ENCODE data around the gene MADD.

MADD gene

GRCh38 chr11:47342036-47342803 lies 72.3 kb downstream of the MADD start:
- no peak for DNase-seq

- no peak for DNase-seq
Measured at GRCh38 chr11:47342854-47343253, 72.9 kb downstream of the MADD start.

GRCh38 chr11:47345890-47346563 lies 76.1 kb downstream of the MADD start:
- DNase-seq = no peak

- no peak for DNase-seq
Measured at GRCh38 chr11:47347137-47347536, 77.2 kb downstream of the MADD start.

- DNase-seq = no peak
Measured at GRCh38 chr11:47348131-47348802, 78.3 kb downstream of the MADD start.

GRCh38 chr11:47348859-47349258 lies 78.9 kb downstream of the MADD start:
- peak; percentile 58 for DNase-seq

- no peak for DNase-seq
Measured at GRCh38 chr11:47349521-47350095, 79.7 kb downstream of the MADD start.

- DNase-seq = no peak
Measured at GRCh38 chr11:47350315-47350714, 80.4 kb downstream of the MADD start.

- no peak for DNase-seq
Measured at GRCh38 chr11:47351156-47352126, 81.5 kb downstream of the MADD start.

- no peak for DNase-seq
Measured at GRCh38 chr11:47352556-47352955, 82.6 kb downstream of the MADD start, which contains the start of gene MYBPC3. Gene MYBPC3, minus strand, starts transcription at chr11:47352702. Its CDS starts 55 bp downstream, at chr11:47352647.

GRCh38 chr11:47353978-47354774 lies 84.2 kb downstream of the MADD start:
- no peak for DNase-seq

- DNase-seq = no peak
Measured at GRCh38 chr11:47354913-47355282, 85.0 kb downstream of the MADD start.

- peak; percentile 95 for DNase-seq
Measured at GRCh38 chr11:47355283-47356128, 85.6 kb downstream of the MADD start.

GRCh38 chr11:47356129-47356997 lies 86.4 kb downstream of the MADD start:
- no peak for DNase-seq

- DNase-seq = no peak
Measured at GRCh38 chr11:47356998-47357329, 87.0 kb downstream of the MADD start.

GRCh38 chr11:47357985-47358730 lies 88.2 kb downstream of the MADD start:
- no peak for DNase-seq

- no peak for DNase-seq
Measured at GRCh38 chr11:47358731-47359051, 88.8 kb downstream of the MADD start.

GRCh38 chr11:47359162-47359561 lies 89.2 kb downstream of the MADD start:
- DNase-seq = no peak

- DNase-seq = no peak
Measured at GRCh38 chr11:47359586-47359985, 89.7 kb downstream of the MADD start.

Measured in SHP77 treated with DMSO at 0.1 percent for 48 hours (cell line).